ENCODE results near the gene DDX5. TPM values are rescaled to one million over a fixed set of nuclear protein-coding genes. Genes with fewer than 3 reads are reported as not detected.
"Not testable (repeated sequence)": the region's sequence is repeated elsewhere in the genome, so short reads cannot be mapped to it uniquely, and the experiment has no call there.

DDX5 gene
- total and polyA plus RNA-seq, 3 donors from 2014 or later: 516 to 697 (median 557) TPM

GRCh38 chr17:64470625-64471024, 35.5 kb downstream of the DDX5 start:
- WGBS, 2 donors: 78% methylated on average over 4 of the region's 4 CpGs
- TF ChIP-seq POLR2A (IDR thresholded peaks at IDR 0.05): no peak
- no peak for TF ChIP-seq CTCF (IDR thresholded peaks at IDR 0.05)
- Histone ChIP-seq H3K4me1 (no peaks in the 10 kb centered on the region), H3K27me3 (no peaks in the 10 kb centered on the region), H3K27ac (no peak overlapping the region), H3K36me3 (ENCODE audit: low read depth, missing control alignments) (no peaks in the 10 kb centered on the region), H3K4me3 (no peak overlapping the region), H3K9me3 (no peaks in the 10 kb centered on the region)
- no peak for DNase-seq
- intact Hi-C loops (cut with DNase I; ENCODE audit: low total_unique reads): no loop called here

DNA sequence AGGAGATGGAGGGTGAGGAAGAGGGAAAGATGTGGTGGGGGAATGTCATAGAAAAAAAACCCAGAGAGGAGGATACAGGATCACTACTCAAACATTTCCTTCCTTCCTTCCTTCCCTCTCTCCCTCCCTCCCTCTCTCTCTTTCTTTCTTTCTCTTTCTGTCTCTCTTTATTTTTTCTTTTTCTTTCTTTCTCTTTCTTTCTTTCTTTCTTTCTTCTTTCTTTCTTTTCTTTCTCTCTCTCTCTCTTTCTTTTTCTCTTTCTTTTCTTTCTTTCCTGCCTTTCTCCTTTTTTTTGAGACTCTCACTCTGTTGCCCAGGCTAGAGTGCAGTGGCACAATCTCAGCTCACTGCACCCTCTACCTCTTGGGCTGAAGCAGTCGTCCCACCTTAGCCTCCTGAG, 39.3 kb downstream of the DDX5 start:
- DNase-seq; H3K27ac ChIP-seq; H3K9me3 ChIP-seq; H3K4me3 ChIP-seq; H3K36me3 ChIP-seq (ENCODE audit: low read depth, missing control alignments); intact Hi-C loops (cut with DNase I; ENCODE audit: low total_unique reads); H3K4me1 ChIP-seq; H3K27me3 ChIP-seq: not testable (repeated sequence)
- 77 to 85% methylated on average over 1 of the region's 1 CpG for WGBS, 2 donors

GRCh38 chr17:64466019-64466735, 39.9 kb downstream of the DDX5 start:
- Histone ChIP-seq H3K4me3 (no peak overlapping the region), H3K27me3 (no peaks in the 10 kb centered on the region), H3K36me3 (ENCODE audit: low read depth, missing control alignments) (no peaks in the 10 kb centered on the region), H3K27ac (no peak overlapping the region), H3K4me1 (no peaks in the 10 kb centered on the region), H3K9me3 (no peaks in the 10 kb centered on the region)
- TF ChIP-seq POLR2A (IDR thresholded peaks at IDR 0.05): no peak
- TF ChIP-seq CTCF (IDR thresholded peaks at IDR 0.05): no peak
- intact Hi-C loops (cut with DNase I; ENCODE audit: low total_unique reads): no loop called here
- 76 to 77% methylated on average over 9 of the region's 9 CpGs for WGBS, 2 donors
- no peak for DNase-seq

DNA sequence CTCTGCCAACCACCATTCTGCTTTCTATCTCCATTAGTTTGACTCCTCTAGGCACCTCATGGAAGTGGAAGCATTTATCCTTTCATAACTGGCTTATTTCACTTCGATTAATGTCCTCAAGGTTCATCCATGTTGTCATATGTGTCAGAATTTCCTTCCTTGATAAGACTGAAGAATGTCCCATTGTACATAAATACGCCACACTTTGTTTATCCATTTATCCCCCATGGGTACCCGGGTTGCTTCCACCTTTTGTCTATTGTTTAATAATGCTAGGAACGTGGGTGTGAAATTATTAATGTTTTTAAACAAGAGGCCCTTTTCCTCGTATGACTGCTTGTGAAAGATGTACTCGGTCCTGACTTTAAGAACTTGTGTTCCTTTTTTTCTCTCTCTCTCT, 44.3 kb downstream of the DDX5 start:
- Histone ChIP-seq H3K9me3 (no peaks in the 10 kb centered on the region), H3K27ac (no peak overlapping the region), H3K4me1 (no peaks in the 10 kb centered on the region), H3K4me3 (no peak overlapping the region), H3K36me3 (ENCODE audit: low read depth, missing control alignments) (no peaks in the 10 kb centered on the region), H3K27me3 (no peaks in the 10 kb centered on the region)
- 61 to 69% methylated on average over 6 of the region's 6 CpGs for WGBS, 2 donors
- TF ChIP-seq CTCF (IDR thresholded peaks at IDR 0.05): no peak
- no peak for TF ChIP-seq POLR2A (IDR thresholded peaks at IDR 0.05)
- DNase-seq: no peak
- intact Hi-C loops (cut with DNase I; ENCODE audit: low total_unique reads): no loop called here

DNA sequence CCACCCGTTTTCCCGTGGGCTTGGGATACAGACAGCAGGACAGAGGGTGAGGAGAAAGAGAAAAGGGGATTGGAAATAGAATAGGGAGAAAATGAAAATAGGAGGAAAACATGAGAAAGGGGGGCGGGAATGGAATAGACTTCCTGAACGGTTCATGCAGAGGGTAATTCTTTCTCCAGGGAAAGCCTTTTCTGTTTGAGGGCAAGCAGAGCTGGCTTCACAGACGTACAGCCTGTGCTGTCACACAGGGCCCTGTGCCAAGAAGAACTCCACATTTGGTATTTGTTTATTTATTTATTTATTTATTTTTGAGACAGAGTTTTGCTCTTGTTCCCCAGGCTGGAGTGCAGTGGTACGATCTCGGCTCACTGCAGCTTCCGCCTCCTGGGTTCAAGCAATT, 45.1 kb downstream of the DDX5 start:
- H3K4me3 ChIP-seq: no peak overlapping the region
- DNase-seq: peak; percentile 53
- H3K4me1 ChIP-seq: no peaks in the 10 kb centered on the region
- TF ChIP-seq POLR2A (IDR thresholded peaks at IDR 0.05): no peak
- no peak for TF ChIP-seq CTCF (IDR thresholded peaks at IDR 0.05)
- H3K9me3 ChIP-seq: no peaks in the 10 kb centered on the region
- no peaks in the 10 kb centered on the region for H3K36me3 ChIP-seq (ENCODE audit: low read depth, missing control alignments)
- intact Hi-C loops (cut with DNase I; ENCODE audit: low total_unique reads): no loop called here
- H3K27me3 ChIP-seq: no peaks in the 10 kb centered on the region
- no peak overlapping the region for H3K27ac ChIP-seq
- WGBS, 2 donors: 51 to 53% methylated on average over 8 of the region's 8 CpGs

- H3K36me3 ChIP-seq (ENCODE audit: low read depth, missing control alignments); H3K27me3 ChIP-seq; H3K9me3 ChIP-seq; intact Hi-C loops (cut with DNase I; ENCODE audit: low total_unique reads); H3K4me1 ChIP-seq; H3K27ac ChIP-seq; DNase-seq; H3K4me3 ChIP-seq: not testable (repeated sequence)
- WGBS, 2 donors: 95 to 98% methylated on average over 7 of the region's 7 CpGs
These were observed 46.3 kb downstream of the DDX5 start for GRCh38 chr17:64459818-64460217.
